GM21423 (cell line): Measurements from ENCODE around the gene ANLN.
"Not testable (repeated sequence)": the region's sequence is repeated elsewhere in the genome, so short reads cannot be mapped to it uniquely, and the experiment has no call there.

Source experiments
- ATAC-seq: cut with Tn5 transposase; IDR thresholded peaks from one replicate; pipeline ENCODE4 v1.9.1; 2021; ENCODE audit warnings: mild to moderate bottlenecking, moderate library complexity; ENCODE audit not compliant: unreplicated experiment

Gene ANLN

GRCh38 chr7:36379831-36380504 lies 9.7 kb upstream of the ANLN start:
- no peak for ATAC-seq

DNA sequence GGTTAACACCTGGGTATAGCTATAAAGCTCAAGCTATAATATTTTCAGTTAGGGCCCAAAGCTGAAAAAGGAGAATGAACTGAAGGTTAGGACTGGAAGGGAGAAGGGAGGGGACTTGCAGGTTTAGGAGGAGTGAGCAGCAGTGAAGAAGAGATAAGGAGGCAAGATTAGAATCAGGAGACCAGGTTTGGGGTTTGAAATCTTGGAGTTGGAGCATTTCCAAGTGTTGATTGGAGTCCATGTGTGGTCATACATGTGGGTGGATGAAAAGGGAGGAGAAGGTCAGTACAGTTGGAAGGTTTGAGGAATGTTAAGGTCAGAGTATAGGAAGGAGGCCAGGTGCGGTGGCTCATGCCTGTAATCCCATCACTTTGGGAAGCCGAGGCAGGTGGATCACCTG lies 8.6 kb upstream of the ANLN start:
- ATAC-seq: no peak

DNA sequence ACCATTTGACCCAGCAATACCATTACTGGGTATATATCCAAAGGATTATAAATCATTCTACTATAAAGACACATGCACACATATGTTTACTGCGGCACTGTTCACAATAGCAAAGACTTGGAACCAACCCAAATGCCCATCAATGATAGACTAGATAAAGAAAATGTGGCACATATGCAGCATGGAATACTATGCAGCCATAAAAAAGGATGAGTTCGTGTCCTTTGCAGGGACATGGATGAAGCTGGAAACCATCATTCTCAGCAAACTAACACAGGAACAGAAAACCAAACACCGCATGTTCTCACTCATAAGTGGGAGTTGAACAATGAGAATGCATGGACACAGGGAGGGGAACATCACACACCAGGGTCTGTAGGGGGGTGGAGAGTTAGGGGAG lies 6.4 kb upstream of the ANLN start:
- ATAC-seq: not testable (repeated sequence)

DNA sequence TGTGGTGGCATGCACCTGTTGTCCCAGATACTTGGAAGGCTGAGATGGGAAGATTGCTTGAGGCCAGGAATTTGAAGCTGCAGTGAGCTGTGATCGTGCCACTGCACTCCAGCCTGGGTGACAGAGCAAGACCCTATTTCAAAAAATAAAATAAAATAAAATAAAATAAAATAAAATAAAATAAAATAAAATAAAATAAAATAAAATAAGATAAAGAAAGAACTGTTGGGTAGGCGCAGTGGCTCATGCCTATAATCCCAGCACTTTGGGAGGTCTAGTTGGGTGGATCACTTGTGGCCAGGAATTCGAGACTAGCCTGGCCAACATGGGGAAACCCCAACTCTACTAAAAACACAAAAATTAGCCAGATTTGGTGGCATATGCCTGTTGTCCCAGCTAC lies 4.0 kb upstream of the ANLN start:
- not testable (repeated sequence) for ATAC-seq

GRCh38 chr7:36387435-36388231 lies 2.0 kb upstream of the ANLN start:
- no peak for ATAC-seq

DNA sequence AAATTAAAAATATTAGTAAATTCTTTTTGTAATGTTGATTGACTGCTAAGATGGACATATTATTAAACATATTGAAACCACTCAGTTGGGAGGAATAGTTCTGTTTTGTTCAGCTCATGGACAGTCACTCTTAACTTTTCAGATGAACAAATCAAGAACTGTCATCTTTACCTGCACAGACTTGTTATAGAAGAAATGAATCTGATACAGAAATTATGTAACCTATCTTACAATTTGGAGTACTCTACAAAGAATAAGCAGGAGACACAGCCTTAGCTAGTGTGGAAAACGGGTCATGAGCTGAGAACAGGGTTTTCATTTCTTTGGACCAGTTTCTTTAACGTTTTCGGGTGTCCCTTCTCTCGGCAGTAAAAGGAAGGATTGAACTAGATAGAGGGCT lies 1.2 kb upstream of the ANLN start:
- no peak for ATAC-seq

DNA sequence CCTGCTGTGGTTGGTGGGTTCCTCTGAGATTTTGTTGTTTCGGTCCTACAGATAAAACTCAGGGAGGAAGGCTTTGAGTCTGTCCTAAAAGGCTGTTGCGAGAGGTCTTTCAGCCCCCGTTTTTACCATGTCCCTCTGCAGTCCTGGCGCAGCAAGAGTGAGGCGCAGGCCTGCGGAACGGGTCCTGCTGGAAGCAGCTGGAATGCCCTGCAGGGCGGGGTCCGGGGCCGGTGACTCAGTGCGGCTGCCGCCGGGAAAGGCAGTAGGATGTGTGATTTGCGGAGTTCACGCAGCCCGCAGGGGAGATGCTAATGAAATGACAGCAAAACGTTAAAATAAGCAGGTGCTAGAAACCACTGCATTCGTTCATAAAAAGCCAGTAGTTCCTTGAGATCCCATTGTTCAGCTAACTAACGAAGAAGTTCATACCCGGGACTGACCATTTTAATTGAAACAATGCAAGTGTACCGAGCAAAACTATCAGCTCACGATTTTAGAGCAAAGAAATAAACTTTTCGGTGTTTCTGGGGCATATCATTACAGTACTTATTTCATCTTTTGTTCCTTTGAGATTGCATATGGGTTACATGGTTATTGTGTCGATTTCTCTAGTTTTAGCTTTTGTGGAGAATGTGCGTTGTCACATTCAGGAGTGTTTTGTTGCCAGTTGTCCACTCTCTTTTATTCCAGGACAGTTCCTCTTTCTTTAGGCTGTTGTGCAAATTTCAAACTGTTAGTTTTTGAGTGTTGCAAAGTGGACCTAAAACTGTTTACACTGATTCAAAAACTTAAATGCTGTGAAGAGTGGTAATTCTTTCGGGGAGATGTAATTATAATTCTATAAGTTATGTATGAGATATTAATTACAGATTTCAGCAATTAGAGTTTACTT lies 783 bp downstream of the ANLN start:
- peak; percentile 21 for ATAC-seq

DNA sequence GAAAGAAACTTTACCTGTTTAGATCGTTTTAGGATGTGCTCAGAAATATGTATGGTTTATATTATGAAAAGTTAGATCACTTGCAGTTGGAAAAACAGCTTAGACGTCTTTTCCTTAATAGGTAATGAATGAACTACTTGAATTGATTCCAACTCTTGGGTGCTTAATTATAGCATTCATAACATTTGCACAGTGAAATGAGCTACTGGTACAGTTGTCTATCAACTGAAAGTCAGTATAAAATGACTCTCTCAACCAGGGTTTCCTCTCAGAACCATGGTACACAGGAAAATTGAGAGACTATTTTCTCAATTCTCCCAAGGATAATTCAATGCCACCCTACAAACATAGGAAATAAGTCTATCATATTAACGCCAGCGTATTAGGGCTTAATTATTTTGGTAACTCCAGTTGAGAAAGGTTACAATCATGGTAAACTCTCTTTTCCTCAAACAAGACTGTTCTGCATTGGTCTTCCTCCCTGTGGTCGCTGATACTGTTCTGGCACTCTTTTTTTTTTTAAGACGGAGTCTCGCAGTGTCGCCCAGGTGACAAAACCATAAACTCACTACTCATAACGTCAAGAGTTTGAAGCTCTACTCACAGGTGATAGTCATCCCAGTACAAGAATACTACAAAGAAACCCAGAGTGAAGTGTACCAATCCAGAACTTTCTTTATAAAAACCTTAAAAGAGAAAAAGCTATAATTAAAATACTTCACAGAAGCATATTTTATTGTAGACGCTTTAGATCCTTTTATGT lies 2.0 kb downstream of the ANLN start:
- ATAC-seq: peak; percentile 34

DNA sequence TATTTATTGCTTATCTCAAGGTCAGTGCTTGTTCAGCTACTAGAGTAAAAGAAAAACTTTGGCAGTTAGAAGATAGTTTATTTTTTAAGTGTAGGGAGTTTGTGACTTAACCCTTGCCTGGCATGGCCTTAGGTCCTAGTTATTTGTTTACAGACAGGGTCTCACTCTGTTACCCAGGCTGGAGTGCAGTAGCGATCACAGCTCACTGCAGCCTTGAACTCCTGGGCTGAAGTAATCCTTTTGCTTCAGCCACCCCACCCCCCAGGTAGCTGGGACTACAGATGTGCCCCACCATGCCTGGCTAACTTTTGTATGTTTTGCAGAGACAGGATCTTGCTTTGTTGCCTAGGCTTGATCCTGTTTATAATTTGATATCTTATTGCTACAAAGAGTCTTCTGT lies 4.2 kb downstream of the ANLN start:
- no peak for ATAC-seq

- no peak for ATAC-seq
Measured at GRCh38 chr7:36395171-36395894, 5.7 kb downstream of the ANLN start.

- ATAC-seq: no peak
Measured at GRCh38 chr7:36396150-36396549, 6.5 kb downstream of the ANLN start.

GRCh38 chr7:36400036-36400435 lies 10.4 kb downstream of the ANLN start:
- ATAC-seq: no peak

DNA sequence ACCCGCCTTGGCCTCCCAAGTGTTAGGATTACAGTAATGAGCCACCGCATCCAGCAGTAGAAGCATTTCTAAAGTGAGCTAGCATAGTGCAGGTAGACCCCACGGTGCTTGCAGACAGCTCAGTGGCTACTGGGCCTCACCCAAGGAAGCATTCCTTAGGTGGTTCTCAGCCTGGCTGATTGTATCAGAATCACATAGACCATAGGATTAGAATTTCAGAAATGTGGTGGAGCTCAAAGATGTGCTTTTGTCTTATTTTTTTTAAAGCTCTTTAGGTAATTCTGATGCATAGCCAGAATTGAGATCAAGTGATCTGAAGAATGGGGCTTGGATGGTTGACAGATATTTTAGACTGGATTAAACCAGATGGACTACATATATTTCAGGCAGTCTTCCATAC lies 10.9 kb downstream of the ANLN start:
- no peak for ATAC-seq

- no peak for ATAC-seq
Measured at GRCh38 chr7:36403452-36403851, 13.8 kb downstream of the ANLN start.

DNA sequence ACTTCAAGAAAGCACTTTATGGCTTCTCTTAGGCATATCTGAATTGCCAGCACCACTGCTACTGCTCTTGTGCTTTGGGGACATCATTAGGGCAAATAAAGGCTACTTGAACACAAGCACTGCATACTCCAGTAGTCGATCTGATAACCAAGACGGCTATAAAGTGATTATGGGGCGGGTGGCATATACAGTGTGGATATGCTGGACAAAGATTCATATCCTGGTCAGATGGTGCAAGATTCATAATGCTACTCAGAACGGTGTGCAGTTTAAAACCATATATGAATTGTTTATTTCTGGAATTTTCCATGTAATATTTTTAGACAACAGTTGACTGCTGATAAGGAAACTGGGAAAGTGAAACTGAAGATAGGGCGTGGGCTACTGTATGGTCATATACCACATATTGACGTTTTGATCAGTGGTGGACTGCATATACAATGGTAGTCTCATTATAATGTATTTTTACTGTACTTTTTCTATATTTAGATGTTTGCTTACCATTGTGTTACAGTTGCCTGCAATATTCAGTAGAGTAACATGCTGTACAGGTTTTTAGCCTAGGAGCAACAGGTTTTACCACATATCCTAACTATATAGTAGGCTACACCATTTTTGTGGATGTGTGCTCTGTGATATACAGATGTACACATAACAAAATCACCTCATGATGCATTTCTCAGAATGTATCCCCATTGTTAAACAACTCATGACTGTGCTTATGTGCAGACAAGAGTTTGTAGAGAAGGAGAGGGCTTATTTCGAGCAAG lies 15.2 kb downstream of the ANLN start:
- ATAC-seq: no peak

GRCh38 chr7:36405409-36405803 lies 15.7 kb downstream of the ANLN start:
- no peak for ATAC-seq

GRCh38 chr7:36406156-36406555 lies 16.5 kb downstream of the ANLN start:
- ATAC-seq: no peak

DNA sequence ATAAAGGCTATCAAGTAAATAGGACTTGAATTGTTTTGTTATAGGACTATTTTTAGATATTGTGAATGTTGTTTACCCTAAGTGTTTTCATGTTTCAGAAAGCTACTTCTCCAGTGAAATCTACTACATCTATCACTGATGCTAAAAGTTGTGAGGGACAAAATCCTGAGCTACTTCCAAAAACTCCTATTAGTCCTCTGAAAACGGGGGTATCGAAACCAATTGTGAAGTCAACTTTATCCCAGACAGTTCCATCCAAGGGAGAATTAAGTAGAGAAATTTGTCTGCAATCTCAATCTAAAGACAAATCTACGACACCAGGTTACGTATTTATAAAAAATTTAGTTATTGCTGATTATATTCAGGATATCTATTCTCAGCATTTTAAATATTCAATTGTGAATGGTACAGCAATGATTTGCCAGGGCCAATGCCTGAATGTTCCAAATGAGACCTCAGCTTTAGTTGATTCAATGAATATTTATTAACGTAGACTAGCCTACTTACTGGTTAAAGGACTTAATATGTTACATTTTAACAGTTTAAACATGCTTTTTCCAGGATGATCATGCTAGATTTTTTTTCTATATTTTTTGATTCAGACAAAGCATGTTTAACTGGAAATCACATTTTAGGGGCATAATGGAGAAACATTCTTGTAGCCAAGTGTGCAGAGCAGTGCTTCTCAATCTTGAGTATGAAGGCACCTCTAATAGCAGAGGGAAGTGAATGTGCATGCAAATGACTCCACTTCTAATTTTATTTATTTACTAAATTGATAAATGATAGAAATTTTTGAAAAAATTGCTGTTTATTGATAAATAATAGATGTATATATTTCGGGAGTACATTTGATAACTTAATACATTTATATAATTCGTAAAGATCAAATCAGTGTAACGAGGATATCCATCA lies 18.2 kb downstream of the ANLN start:
- ATAC-seq: no peak
